Measurements from ENCODE around the gene MXD1.

DNA sequence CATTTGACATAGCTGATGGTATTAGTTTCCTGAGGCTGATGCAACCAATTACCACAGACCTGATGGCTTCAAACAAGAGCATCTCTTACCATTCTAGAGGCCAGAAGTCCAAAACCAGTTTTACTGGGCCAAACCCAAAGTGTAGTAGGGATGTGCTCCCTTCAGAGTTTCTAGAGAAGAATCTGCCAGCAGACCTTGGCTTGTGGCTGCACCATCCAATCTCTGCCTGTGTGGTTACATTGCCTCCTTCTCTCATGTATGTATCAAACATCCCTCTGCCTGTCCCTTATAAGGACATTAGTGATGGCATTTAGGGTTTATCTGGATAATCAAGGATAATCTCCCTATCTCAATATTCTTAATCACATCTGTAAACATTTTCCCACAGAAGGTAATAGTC, 25.6 kb upstream of the MXD1 start:
- TF ChIP-seq, protein P1, sequence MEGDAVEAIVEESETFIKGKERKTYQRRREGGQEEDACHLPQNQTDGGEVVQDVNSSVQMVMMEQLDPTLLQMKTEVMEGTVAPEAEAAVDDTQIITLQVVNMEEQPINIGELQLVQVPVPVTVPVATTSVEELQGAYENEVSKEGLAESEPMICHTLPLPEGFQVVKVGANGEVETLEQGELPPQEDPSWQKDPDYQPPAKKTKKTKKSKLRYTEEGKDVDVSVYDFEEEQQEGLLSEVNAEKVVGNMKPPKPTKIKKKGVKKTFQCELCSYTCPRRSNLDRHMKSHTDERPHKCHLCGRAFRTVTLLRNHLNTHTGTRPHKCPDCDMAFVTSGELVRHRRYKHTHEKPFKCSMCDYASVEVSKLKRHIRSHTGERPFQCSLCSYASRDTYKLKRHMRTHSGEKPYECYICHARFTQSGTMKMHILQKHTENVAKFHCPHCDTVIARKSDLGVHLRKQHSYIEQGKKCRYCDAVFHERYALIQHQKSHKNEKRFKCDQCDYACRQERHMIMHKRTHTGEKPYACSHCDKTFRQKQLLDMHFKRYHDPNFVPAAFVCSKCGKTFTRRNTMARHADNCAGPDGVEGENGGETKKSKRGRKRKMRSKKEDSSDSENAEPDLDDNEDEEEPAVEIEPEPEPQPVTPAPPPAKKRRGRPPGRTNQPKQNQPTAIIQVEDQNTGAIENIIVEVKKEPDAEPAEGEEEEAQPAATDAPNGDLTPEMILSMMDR (IDR thresholded peaks at IDR 0.05; ENCODE audit: low read depth, low read length, missing input control) = no peak
- TF ChIP-seq JUND (IDR thresholded peaks at IDR 0.05) (no peak), TAF1 (conservative IDR thresholded peaks at IDR 0.05) (no peak), YY1 (IDR thresholded peaks at IDR 0.05) (no peak), GABPA (IDR thresholded peaks at IDR 0.05 in 1 of 2, conservative IDR thresholded peaks at IDR 0.05 in 1 of 2) (no peak), RAD21 (IDR thresholded peaks at IDR 0.05) (no peak), EGR1 (IDR thresholded peaks at IDR 0.05; ENCODE audit: low read depth in 2 of 2) (no peak), RXRA (IDR thresholded peaks at IDR 0.05) (no peak), NR2F2 (IDR thresholded peaks at IDR 0.05) (no peak), HNF4G (IDR thresholded peaks at IDR 0.05) (no peak)
- TF ChIP-seq, protein P2, sequence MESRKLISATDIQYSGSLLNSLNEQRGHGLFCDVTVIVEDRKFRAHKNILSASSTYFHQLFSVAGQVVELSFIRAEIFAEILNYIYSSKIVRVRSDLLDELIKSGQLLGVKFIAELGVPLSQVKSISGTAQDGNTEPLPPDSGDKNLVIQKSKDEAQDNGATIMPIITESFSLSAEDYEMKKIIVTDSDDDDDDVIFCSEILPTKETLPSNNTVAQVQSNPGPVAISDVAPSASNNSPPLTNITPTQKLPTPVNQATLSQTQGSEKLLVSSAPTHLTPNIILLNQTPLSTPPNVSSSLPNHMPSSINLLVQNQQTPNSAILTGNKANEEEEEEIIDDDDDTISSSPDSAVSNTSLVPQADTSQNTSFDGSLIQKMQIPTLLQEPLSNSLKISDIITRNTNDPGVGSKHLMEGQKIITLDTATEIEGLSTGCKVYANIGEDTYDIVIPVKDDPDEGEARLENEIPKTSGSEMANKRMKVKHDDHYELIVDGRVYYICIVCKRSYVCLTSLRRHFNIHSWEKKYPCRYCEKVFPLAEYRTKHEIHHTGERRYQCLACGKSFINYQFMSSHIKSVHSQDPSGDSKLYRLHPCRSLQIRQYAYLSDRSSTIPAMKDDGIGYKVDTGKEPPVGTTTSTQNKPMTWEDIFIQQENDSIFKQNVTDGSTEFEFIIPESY (IDR thresholded peaks at IDR 0.05) = no peak
- TF ChIP-seq, protein P3, sequence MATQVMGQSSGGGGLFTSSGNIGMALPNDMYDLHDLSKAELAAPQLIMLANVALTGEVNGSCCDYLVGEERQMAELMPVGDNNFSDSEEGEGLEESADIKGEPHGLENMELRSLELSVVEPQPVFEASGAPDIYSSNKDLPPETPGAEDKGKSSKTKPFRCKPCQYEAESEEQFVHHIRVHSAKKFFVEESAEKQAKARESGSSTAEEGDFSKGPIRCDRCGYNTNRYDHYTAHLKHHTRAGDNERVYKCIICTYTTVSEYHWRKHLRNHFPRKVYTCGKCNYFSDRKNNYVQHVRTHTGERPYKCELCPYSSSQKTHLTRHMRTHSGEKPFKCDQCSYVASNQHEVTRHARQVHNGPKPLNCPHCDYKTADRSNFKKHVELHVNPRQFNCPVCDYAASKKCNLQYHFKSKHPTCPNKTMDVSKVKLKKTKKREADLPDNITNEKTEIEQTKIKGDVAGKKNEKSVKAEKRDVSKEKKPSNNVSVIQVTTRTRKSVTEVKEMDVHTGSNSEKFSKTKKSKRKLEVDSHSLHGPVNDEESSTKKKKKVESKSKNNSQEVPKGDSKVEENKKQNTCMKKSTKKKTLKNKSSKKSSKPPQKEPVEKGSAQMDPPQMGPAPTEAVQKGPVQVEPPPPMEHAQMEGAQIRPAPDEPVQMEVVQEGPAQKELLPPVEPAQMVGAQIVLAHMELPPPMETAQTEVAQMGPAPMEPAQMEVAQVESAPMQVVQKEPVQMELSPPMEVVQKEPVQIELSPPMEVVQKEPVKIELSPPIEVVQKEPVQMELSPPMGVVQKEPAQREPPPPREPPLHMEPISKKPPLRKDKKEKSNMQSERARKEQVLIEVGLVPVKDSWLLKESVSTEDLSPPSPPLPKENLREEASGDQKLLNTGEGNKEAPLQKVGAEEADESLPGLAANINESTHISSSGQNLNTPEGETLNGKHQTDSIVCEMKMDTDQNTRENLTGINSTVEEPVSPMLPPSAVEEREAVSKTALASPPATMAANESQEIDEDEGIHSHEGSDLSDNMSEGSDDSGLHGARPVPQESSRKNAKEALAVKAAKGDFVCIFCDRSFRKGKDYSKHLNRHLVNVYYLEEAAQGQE (IDR thresholded peaks at IDR 0.05) = no peak
- TF ChIP-seq, protein P4, sequence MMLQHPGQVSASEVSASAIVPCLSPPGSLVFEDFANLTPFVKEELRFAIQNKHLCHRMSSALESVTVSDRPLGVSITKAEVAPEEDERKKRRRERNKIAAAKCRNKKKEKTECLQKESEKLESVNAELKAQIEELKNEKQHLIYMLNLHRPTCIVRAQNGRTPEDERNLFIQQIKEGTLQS (IDR thresholded peaks at IDR 0.05) = no peak
- TF ChIP-seq, protein P5, sequence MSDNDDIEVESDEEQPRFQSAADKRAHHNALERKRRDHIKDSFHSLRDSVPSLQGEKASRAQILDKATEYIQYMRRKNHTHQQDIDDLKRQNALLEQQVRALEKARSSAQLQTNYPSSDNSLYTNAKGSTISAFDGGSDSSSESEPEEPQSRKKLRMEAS (IDR thresholded peaks at IDR 0.05) = no peak

Measured in liver (tissue), 3 donors.